Breast epithelium (tissue), 4 donors: ENCODE results near the gene C2orf78. TPM values are rescaled to one million over a fixed set of nuclear protein-coding genes. Genes with fewer than 3 reads are reported as not detected.
A peak's percentile ranks its signal among the peaks of the same experiment; 100 is the strongest.

Experiments
- DNase-seq, 2 donors: peaks; one replicate each; pipeline ENCODE4 v3.0.0-alpha.2; 2019; ENCODE audit warnings: low spot score in 2 of 2
- H3K27ac ChIP-seq, 2 donors: fragments of 200-600 bp; sonication (generic) in 1 of 2; one replicate each; pipeline ENCODE4 v1.5.1; 2016 to 2019; ENCODE audit warnings: mild to moderate bottlenecking in 1 of 2
- H3K27me3 ChIP-seq, 2 donors: fragments of 200-600 bp; sonication (generic) in 1 of 2; one replicate each; pipeline versions ENCODE4 v1.5.1 to v1.6.0; 2017 to 2019; ENCODE audit warnings: control low read depth in 1 of 2, mild to moderate bottlenecking in 1 of 2
- H3K36me3 ChIP-seq: fragments of 200-600 bp; one replicate; pipeline ENCODE4 v1.5.1; 2019
- H3K4me1 ChIP-seq, 2 donors: fragments of 200-600 bp; sonication (generic); one replicate each; pipeline ENCODE4 v1.5.1; 2016 to 2019; ENCODE audit warnings: control low read depth in 1 of 2
- H3K4me3 ChIP-seq, 3 donors: fragments of 200-600 bp; sonication (generic); 1 replicate in 2 of 3; 2 replicates in 1 of 3; pipeline ENCODE4 v1.5.1; 2016 to 2019; ENCODE audit warnings: mild to moderate bottlenecking in 3 of 3, moderate library complexity in 2 of 3
- H3K9me3 ChIP-seq, 2 donors: fragments of 200-600 bp; sonication (generic) in 1 of 2; one replicate each; pipeline ENCODE4 v1.5.1; 2016 to 2019; ENCODE audit warnings: control low read depth in 1 of 2
- CTCF ChIP-seq, 3 donors: fragments of 450-650 bp; IDR thresholded peaks; one replicate each; pipeline ENCODE4 v1.5.1; 2016 to 2017; ENCODE audit warnings: antibody characterized with exemption in 3 of 3, mild to moderate bottlenecking in 3 of 3, moderate library complexity in 3 of 3
- POLR2A ChIP-seq: fragments of 450-650 bp; IDR thresholded peaks from one replicate; pipeline ENCODE4 v1.6.1; 2016; ENCODE audit warnings: antibody characterized with exemption, mild to moderate bottlenecking, moderate library complexity
- POLR2AphosphoS5 ChIP-seq, 3 donors: sonication (generic); formaldehyde crosslinking; IDR thresholded peaks; one replicate each; pipeline ENCODE4 v1.6.1; 2017; ENCODE audit warnings: antibody characterized with exemption in 3 of 3
- intact Hi-C: fragments of 100-400 bp; cut with DNase I; formaldehyde crosslinking; loops from one replicate; pipeline ENCODE4 v1.15.1; 2023; ENCODE audit warnings: low total_unique reads
- total RNA-seq, 3 donors: library from RNA; depleted of rRNA; stranded (reverse); fragments of >200 nt; gene quantifications; one replicate each; pipeline ENCODE4 v1.1.0, GENCODE V29; 2016

Gene C2orf78
- total RNA-seq, 3 donors from 2014 or later: not detected

- intact Hi-C loops: no loop called here
- no peaks in the 10 kb centered on the region for H3K36me3 ChIP-seq
- DNase-seq: no peak
- TF ChIP-seq POLR2AphosphoS5 (IDR thresholded peaks at IDR 0.05) (no peak), POLR2A (no peak), CTCF (IDR thresholded peaks at IDR 0.05) (no peak)
- H3K27ac ChIP-seq: no peak overlapping the region
- no peak overlapping the region for H3K4me3 ChIP-seq
- H3K27me3 ChIP-seq: no peaks in the 10 kb centered on the region
- H3K9me3 ChIP-seq: no peaks in the 10 kb centered on the region
- H3K4me1 ChIP-seq: no peaks in the 10 kb centered on the region
These were observed 38.3 kb downstream of the C2orf78 start for GRCh38 chr2:73822276-73822675.

DNA sequence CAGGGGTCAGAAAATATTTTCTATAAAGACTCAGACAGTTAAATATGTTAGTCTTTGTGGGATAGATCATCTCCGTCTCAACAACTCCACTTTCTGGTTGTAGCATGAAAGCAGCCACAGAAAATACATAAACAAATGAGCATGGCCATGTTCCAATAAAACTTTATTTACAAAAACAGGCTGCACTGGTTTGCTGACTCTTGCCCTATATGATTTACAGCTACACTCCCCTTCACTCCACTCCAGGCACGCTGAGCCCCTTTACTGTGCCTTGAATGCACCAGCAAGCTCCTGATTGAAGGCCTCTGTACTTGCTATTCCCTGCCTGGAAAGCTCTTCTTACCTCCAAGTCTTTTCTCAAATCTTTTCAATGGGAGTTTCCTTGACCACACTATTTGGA, 39.0 kb downstream of the C2orf78 start:
- Histone ChIP-seq H3K27ac (no peak overlapping the region), H3K4me1 (no peaks in the 10 kb centered on the region), H3K36me3 (no peaks in the 10 kb centered on the region), H3K27me3 (no peaks in the 10 kb centered on the region), H3K9me3 (no peaks in the 10 kb centered on the region), H3K4me3 (no peak overlapping the region)
- no peak for TF ChIP-seq CTCF (IDR thresholded peaks at IDR 0.05)
- TF ChIP-seq POLR2A: no peak
- TF ChIP-seq POLR2AphosphoS5 (IDR thresholded peaks at IDR 0.05): no peak
- DNase-seq: no peak
- intact Hi-C loops: no loop called here

DNA sequence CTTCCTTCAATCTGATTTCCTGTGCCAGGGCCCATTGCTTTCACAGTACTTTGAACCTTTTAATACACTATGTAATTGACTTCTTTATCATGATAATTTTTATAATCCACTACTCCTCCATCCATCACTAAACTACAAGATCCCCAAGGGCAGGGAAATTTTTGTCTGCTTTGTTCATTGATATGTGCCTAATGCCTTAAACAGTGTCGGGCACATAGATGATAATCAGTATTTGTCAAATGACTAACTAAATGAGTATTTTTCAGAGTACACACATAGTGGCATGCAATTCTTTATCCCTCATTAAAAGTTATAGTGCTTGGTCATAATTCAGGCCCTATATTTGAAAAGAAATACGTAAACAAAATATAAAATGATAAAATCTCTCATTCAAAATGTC, 39.4 kb downstream of the C2orf78 start:
- TF ChIP-seq POLR2AphosphoS5 (IDR thresholded peaks at IDR 0.05) (no peak), POLR2A (no peak), CTCF (IDR thresholded peaks at IDR 0.05) (no peak)
- intact Hi-C loops: no loop called here
- Histone ChIP-seq H3K27ac (no peak overlapping the region), H3K27me3 (no peaks in the 10 kb centered on the region), H3K36me3 (no peaks in the 10 kb centered on the region), H3K4me1 (no peaks in the 10 kb centered on the region), H3K4me3 (no peak overlapping the region), H3K9me3 (no peaks in the 10 kb centered on the region)
- no peak for DNase-seq

DNA sequence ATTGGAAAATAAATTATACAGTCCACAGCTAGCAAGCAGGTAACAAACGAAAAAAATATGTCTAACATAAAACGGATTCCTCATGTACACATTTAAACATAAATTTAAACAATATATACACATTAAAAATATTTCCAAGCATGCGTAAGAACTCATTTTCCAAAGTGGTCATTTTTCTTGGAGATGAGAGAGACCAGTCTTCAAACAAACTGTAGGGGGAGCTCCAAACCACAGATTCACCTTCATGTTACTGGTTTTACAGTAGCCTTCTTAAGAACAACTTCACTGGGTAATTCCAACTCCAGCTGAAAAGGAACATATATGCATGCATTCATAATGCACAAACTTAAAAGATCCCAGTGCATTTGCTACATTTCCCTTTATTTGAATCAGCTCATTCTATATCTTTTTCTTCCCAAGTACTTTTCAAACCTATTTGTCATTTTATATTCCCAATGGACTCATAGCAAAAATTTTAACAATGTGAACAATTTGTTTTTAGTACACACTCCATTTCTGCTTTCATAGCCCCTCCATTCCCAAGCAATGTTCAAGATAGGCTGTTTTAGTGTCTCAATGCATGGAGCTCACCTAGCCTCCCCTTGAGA, 40.0 kb downstream of the C2orf78 start:
- H3K27ac ChIP-seq: no peak overlapping the region
- intact Hi-C loops: no loop called here
- TF ChIP-seq CTCF (IDR thresholded peaks at IDR 0.05) (peak; percentile 53 to 85 (median 74)), POLR2AphosphoS5 (IDR thresholded peaks at IDR 0.05) (no peak)

GRCh38 chr2:73825408-73825807, 41.4 kb downstream of the C2orf78 start:
- no peaks in the 10 kb centered on the region for H3K36me3 ChIP-seq
- no peaks in the 10 kb centered on the region for H3K27me3 ChIP-seq
- H3K4me1 ChIP-seq: no peaks in the 10 kb centered on the region
- TF ChIP-seq POLR2A: no peak
- TF ChIP-seq POLR2AphosphoS5 (IDR thresholded peaks at IDR 0.05): no peak
- TF ChIP-seq CTCF (IDR thresholded peaks at IDR 0.05): no peak
- H3K4me3 ChIP-seq: no peak overlapping the region
- H3K27ac ChIP-seq: no peak overlapping the region
- no peak for DNase-seq
- intact Hi-C loops: no loop called here
- H3K9me3 ChIP-seq: no peaks in the 10 kb centered on the region

More for the DNA sequence above, 40.0 kb downstream of the C2orf78 start:
- Histone ChIP-seq H3K27me3 (no peaks in the 10 kb centered on the region), H3K4me3 (no peak overlapping the region), H3K36me3 (no peaks in the 10 kb centered on the region), H3K9me3 (no peaks in the 10 kb centered on the region), H3K4me1 (no peaks in the 10 kb centered on the region)
- no peak for DNase-seq
